ENCODE results near the gene APOC3.

- no peak for TF ChIP-seq POLR2AphosphoS5 (IDR thresholded peaks at IDR 0.05; ENCODE audit: low read depth, low read length)
- no peak for TF ChIP-seq CTCF (IDR thresholded peaks at IDR 0.05 in 2 of 3, conservative IDR thresholded peaks at IDR 0.05 in 1 of 3; ENCODE audit: borderline replicate concordance in 1 of 3, insufficient read depth in 1 of 3, low read depth in 2 of 3, low read length in 2 of 3)
Observed at GRCh38 chr11:116786966-116787365, 42.7 kb upstream of the APOC3 start.

All from HCT116 (cell line).